GM23338 (cell line): Measurements from ENCODE around the gene PRMT7. TPM values are rescaled to one million over a fixed set of nuclear protein-coding genes. Genes with fewer than 3 reads are reported as not detected.

ENCODE experiments used
- ATAC-seq: fragments of 200-7000 bp; cut with Tn5 transposase; 3 replicates; pipeline ENCODE4 v1.9.1; 2020
- DNase-seq: peaks from one replicate; pipeline ENCODE4 v3.0.0-alpha.2; 2015; ENCODE audit warnings: low spot score
- H2AFZ ChIP-seq: fragments of 200-600 bp; sonication (generic); 2 replicates; pipeline ENCODE4 v1.8.0; 2016; ENCODE audit warnings: antibody characterized with exemption, mild to moderate bottlenecking, moderate library complexity
- H3F3A ChIP-seq: fragments of 200-600 bp; sonication (generic); replicated peaks from 2 replicates; pipeline ENCODE4 v1.8.0; 2017; ENCODE audit warnings: antibody characterized with exemption, mixed run types, low read depth
- H3K27ac ChIP-seq: fragments of 200-600 bp; sonication (generic); 2 replicates; pipeline ENCODE4 v1.6.1; 2016; ENCODE audit warnings: low read depth
- H3K27me3 ChIP-seq: fragments of 200-600 bp; sonication (generic); 2 replicates; pipeline ENCODE4 v1.8.0; 2016; ENCODE audit warnings: mild to moderate bottlenecking, mixed run types, moderate library complexity; ENCODE audit not compliant: insufficient read depth
- H3K36me3 ChIP-seq: fragments of 200-600 bp; sonication (generic); 2 replicates; pipeline ENCODE4 v1.8.0; 2016; ENCODE audit warnings: mild to moderate bottlenecking; ENCODE audit not compliant: insufficient read depth
- H3K4me1 ChIP-seq: fragments of 200-600 bp; sonication (generic); 2 replicates; pipeline ENCODE4 v1.8.0; 2016; ENCODE audit warnings: mild to moderate bottlenecking, moderate library complexity; ENCODE audit not compliant: insufficient read depth
- H3K4me2 ChIP-seq: fragments of 200-600 bp; sonication (generic); 2 replicates; pipeline ENCODE4 v1.7.1; 2017; ENCODE audit warnings: mixed run types
- H3K4me3 ChIP-seq: fragments of 200-600 bp; sonication (generic); 2 replicates; pipeline ENCODE4 v1.6.1; 2016; ENCODE audit warnings: mixed run types
- H3K79me2 ChIP-seq: fragments of 200-600 bp; sonication (generic); replicated peaks from 2 replicates; pipeline ENCODE4 v1.8.0; 2017; ENCODE audit warnings: mild to moderate bottlenecking; ENCODE audit not compliant: insufficient read depth
- H3K9me2 ChIP-seq: fragments of 200-600 bp; sonication (generic); 2 replicates; pipeline ENCODE4 v1.8.0; 2017; ENCODE audit not compliant: insufficient read depth
- H4K20me1 ChIP-seq: fragments of 200-600 bp; sonication (generic); replicated peaks from 2 replicates; pipeline ENCODE4 v1.8.0; 2017; ENCODE audit warnings: mild to moderate bottlenecking; ENCODE audit not compliant: insufficient read depth
- H3K27ac Mint-ChIP-seq: 2 replicates; pipeline ENCODE4 v1.8.0; 2020; ENCODE audit warnings: inconsistent platforms, mild to moderate bottlenecking, moderate library complexity, mixed read lengths
- H3K27me3 Mint-ChIP-seq: 3 replicates; pipeline ENCODE4 v1.8.0; 2022; ENCODE audit warnings: low read depth, mild to moderate bottlenecking, moderate library complexity, mixed read lengths, inconsistent platforms; ENCODE audit not compliant: insufficient read depth, poor library complexity
- H3K36me3 Mint-ChIP-seq: 3 replicates; pipeline ENCODE4 v1.8.0; 2021; ENCODE audit warnings: low read depth, mild to moderate bottlenecking, inconsistent platforms, moderate library complexity, mixed read lengths
- H3K4me1 Mint-ChIP-seq: 3 replicates; pipeline ENCODE4 v1.8.0; 2020; ENCODE audit warnings: mild to moderate bottlenecking, inconsistent platforms, mixed read lengths
- H3K4me3 Mint-ChIP-seq: 3 replicates; pipeline ENCODE4 v1.8.0; 2021; ENCODE audit warnings: moderate library complexity, mild to moderate bottlenecking, inconsistent platforms, mixed read lengths
- H3K9me3 Mint-ChIP-seq: 3 replicates; pipeline ENCODE4 v1.8.0; 2020; ENCODE audit warnings: moderate library complexity, mild to moderate bottlenecking, inconsistent platforms, mixed read lengths
- CREB1 ChIP-seq: fragments of 250-450 bp; sonication (Bioruptor Pico); IDR thresholded peaks from 2 replicates; pipeline ENCODE4 v1.5.0; 2020; ENCODE audit warnings: low read depth, mild to moderate bottlenecking, moderate library complexity
- CTCF ChIP-seq, 2 experiments: fragments of 200-600 bp in 1 of 2; sonication (generic) in 1 of 2; conservative IDR thresholded peaks; 2 replicates each; pipeline versions ENCODE4 v1.5.1 to v1.6.1; 2016 to 2017; ENCODE audit warnings: antibody characterized with exemption in 2 of 2, low read depth in 2 of 2, mild to moderate bottlenecking in 2 of 2, moderate library complexity in 1 of 2
- ETS1 ChIP-seq: IDR thresholded peaks from 2 replicates; pipeline ENCODE4 v1.6.1; 2016; ENCODE audit warnings: antibody characterized with exemption
- EZH2 ChIP-seq: fragments of 200-600 bp; sonication (generic); IDR thresholded peaks from one replicate; pipeline ENCODE4 v1.8.0; 2017; ENCODE audit warnings: antibody characterized with exemption, mild to moderate bottlenecking, low read depth; ENCODE audit not compliant: unreplicated experiment
- EZH2phosphoT487 ChIP-seq: fragments of 200-600 bp; sonication (generic); IDR thresholded peaks from one replicate; pipeline ENCODE4 v1.8.1; 2018; ENCODE audit warnings: antibody characterized with exemption; ENCODE audit not compliant: unreplicated experiment
- JUNB ChIP-seq: IDR thresholded peaks from one replicate; pipeline ENCODE4 v1.6.1; 2016; ENCODE audit warnings: antibody characterized with exemption; ENCODE audit not compliant: unreplicated experiment
- NANOG ChIP-seq: IDR thresholded peaks from 2 replicates; pipeline ENCODE4 v1.6.1; 2016; ENCODE audit warnings: antibody characterized with exemption, borderline replicate concordance
- POLR2AphosphoS5 ChIP-seq: IDR thresholded peaks from 2 replicates; pipeline ENCODE4 v1.6.1; 2016; ENCODE audit warnings: antibody characterized with exemption, low read depth
- REST ChIP-seq: IDR thresholded peaks from one replicate; pipeline ENCODE4 v1.6.1; 2018; ENCODE audit warnings: antibody characterized with exemption; ENCODE audit not compliant: unreplicated experiment
- STAT1 ChIP-seq: IDR thresholded peaks from one replicate; pipeline ENCODE4 v1.6.1; 2016; ENCODE audit warnings: antibody characterized with exemption; ENCODE audit not compliant: unreplicated experiment
- ZNF114 ChIP-seq: fragments of 250-450 bp; sonication (Bioruptor Pico); IDR thresholded peaks from 2 replicates; pipeline ENCODE4 v1.5.0; 2020; ENCODE audit warnings: mild to moderate bottlenecking, moderate library complexity
- ZNF331 ChIP-seq: fragments of 250-450 bp; sonication (Bioruptor Pico); IDR thresholded peaks from 2 replicates; pipeline ENCODE4 v1.5.0; 2020; ENCODE audit warnings: low read depth, mild to moderate bottlenecking, moderate library complexity
- ZNF462 ChIP-seq: fragments of 250-450 bp; sonication (Bioruptor Pico); IDR thresholded peaks from 2 replicates; pipeline ENCODE4 v1.5.0; 2020; ENCODE audit warnings: mild to moderate bottlenecking, moderate library complexity
- polyA plus RNA-seq: library from polyadenylated mRNA; unstranded; fragments of >200 nt; fragmentation: Nextera tagmentation; extraction: Ambion mirVana; gene quantifications from 2 replicates; pipeline ENCODE4 v1.2.1, GENCODE V29; 2016
- total RNA-seq: library from RNA; depleted of rRNA; stranded (reverse); fragments of >200 nt; shearing (Covaris generic); gene quantifications from 2 replicates; pipeline ENCODE4 v1.2.3, GENCODE V29; 2014

Gene PRMT7
- total and polyA plus RNA-seq, 2 experiments from 2014 or later: 20.2 to 65.3 TPM

DNA sequence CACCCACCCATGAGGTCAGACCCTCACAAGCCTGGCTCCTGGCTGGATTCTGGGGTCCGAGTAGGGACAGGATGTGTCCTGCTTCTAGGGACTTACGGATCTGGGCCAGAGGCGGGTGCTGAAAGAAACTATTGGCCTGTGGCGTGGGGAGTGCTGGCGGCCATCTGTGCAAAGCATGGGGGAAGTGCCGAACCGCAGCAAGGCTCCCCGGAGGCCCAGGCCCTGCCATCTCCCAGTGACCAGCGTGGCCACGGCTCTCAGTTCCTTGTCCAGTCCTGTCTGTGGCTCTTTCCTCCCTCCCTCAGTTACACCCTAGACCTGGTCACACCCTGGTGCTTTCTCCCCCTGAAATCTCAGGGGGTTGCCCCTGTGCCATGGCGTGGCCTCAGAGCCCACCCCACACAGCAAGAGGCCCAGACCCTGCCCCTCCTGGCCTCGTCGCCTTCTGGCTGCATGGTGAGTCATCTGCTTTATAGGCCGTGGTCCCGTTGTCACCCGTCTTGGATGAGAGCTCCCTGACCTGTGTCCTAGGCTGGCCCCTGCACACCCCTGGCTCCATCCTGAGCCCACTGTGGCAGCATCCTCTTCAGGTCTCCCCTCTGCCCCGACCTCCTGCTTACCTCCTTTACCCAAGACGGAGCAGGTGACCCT is 54.5 kb downstream of the PRMT7 start (continued):
- TF ChIP-seq NANOG (no peak), ZNF331 (CRISPR knock-in tag) (no peak), EZH2phosphoT487 (no peak), EZH2 (no peak)

- no peaks in the 10 kb centered on the region; the same call in 1 of the 2 replicates for H4K20me1 ChIP-seq
- Mint-ChIP-seq H3K9me3 (no peaks in the 10 kb centered on the region), H3K4me1 (peaks cover 42% of the 10 kb centered on the region), H3K27ac (no peak overlapping the region; the same call in 1 of the 2 replicates), H3K27me3 (peaks cover 12% of the 10 kb centered on the region), H3K36me3 (no peaks in the 10 kb centered on the region), H3K4me3 (no peak overlapping the region)
- H3K36me3 ChIP-seq: no peaks in the 10 kb centered on the region
- H3K4me3 ChIP-seq: no peak overlapping the region
- no peak overlapping the region for H3K27ac ChIP-seq
- no peak overlapping the region for H3K4me2 ChIP-seq
- no peaks in the 10 kb centered on the region for H3K9me2 ChIP-seq
- ATAC-seq (no peak), DNase-seq (no peak)
- H3K27me3 ChIP-seq: no peaks in the 10 kb centered on the region
- H3F3A ChIP-seq: no peaks in the 10 kb centered on the region
- no peaks in the 10 kb centered on the region for H3K79me2 ChIP-seq
- no peak overlapping the region for H2AFZ ChIP-seq
- H3K4me1 ChIP-seq: no peaks in the 10 kb centered on the region
- TF ChIP-seq ZNF114 (CRISPR knock-in tag): no peak
- TF ChIP-seq EZH2: no peak
- no peak for TF ChIP-seq ZNF462 (CRISPR knock-in tag)
- TF ChIP-seq POLR2AphosphoS5: no peak
- TF ChIP-seq ZNF331 (CRISPR knock-in tag): no peak
- no peak for TF ChIP-seq STAT1
- no peak for TF ChIP-seq ETS1
- TF ChIP-seq EZH2phosphoT487: no peak
- no peak for TF ChIP-seq JUNB
- TF ChIP-seq CREB1: no peak
- no peak for TF ChIP-seq CTCF (conservative IDR thresholded peaks at IDR 0.05; ENCODE audit: low read depth in 2 of 2)
- TF ChIP-seq REST: no peak
Measured at GRCh38 chr16:68366062-68366461, 55.2 kb downstream of the PRMT7 start.
